ENCODE measurements around the gene SMURF1.

GRCh38 chr7:99027841-99028240 is 116.1 kb downstream of the SMURF1 start:
- TF ChIP-seq CTCF (IDR thresholded peaks at IDR 0.05) (no peak), POLR2A (IDR thresholded peaks at IDR 0.05) (no peak), EP300 (IDR thresholded peaks at IDR 0.05; ENCODE audit: low read depth) (no peak), POLR2AphosphoS5 (IDR thresholded peaks at IDR 0.05) (no peak)
